OCI-LY3 (cell line): ENCODE measurements around the gene MED31.
"Not testable (repeated sequence)": the region's sequence is repeated elsewhere in the genome, so short reads cannot be mapped to it uniquely, and the experiment has no call there.

ENCODE experiments used
- H2AFZ ChIP-seq: fragments of 200-600, 300-600 bp; shearing (Covaris generic); 2 replicates; pipeline ENCODE4 v1.6.0; 2014; ENCODE audit warnings: antibody characterized with exemption, low read depth, low read length
- H3K27ac ChIP-seq: fragments of 200-600, 300-600 bp; sonication (generic); 2 replicates; pipeline ENCODE4 v1.5.1; 2014; ENCODE audit warnings: mild to moderate bottlenecking, low read length, moderate library complexity, mixed read lengths
- H3K27me3 ChIP-seq: fragments of 200-600, 300-600 bp; sonication (generic); 2 replicates; pipeline ENCODE4 v1.6.1; 2014; ENCODE audit warnings: low read depth, low read length, mixed read lengths
- H3K36me3 ChIP-seq: fragments of 200-600, 300-600 bp; sonication (generic); replicated peaks from 2 replicates; pipeline ENCODE3; 2014; ENCODE audit warnings: low read depth, low read length, mixed read lengths
- H3K4me1 ChIP-seq: fragments of 300-600, 200-600 bp; sonication (generic); 2 replicates; pipeline ENCODE4 v1.6.1; 2014; ENCODE audit warnings: low read length, mixed read lengths
- H3K4me2 ChIP-seq: fragments of 200-600, 300-600 bp; sonication (generic); 2 replicates; pipeline ENCODE4 v1.6.1; 2014; ENCODE audit warnings: low read length, mixed read lengths
- H3K4me3 ChIP-seq: fragments of 300-600, 200-600 bp; sonication (generic); 2 replicates; pipeline ENCODE4 v1.5.1; 2014; ENCODE audit warnings: antibody characterized with exemption, mild to moderate bottlenecking, low read length, moderate library complexity
- H3K79me2 ChIP-seq: fragments of 300-600, 200-600 bp; shearing (Covaris generic); 2 replicates; pipeline ENCODE4 v1.6.1; 2014; ENCODE audit warnings: mild to moderate bottlenecking, low read length, mixed read lengths
- H3K9ac ChIP-seq: fragments of 300-600, 200-600 bp; shearing (Covaris generic); 2 replicates; pipeline ENCODE4 v1.6.0; 2014; ENCODE audit warnings: mild to moderate bottlenecking, low read length, moderate library complexity
- H3K9me3 ChIP-seq: fragments of 200-600, 300-600 bp; shearing (Covaris generic); 2 replicates; pipeline ENCODE4 v1.6.1; 2014; ENCODE audit warnings: low read length, mixed read lengths; ENCODE audit not compliant: insufficient read depth
- H4K20me1 ChIP-seq: fragments of 200-600, 300-600 bp; sonication (generic); 2 replicates; pipeline ENCODE4 v1.6.1; 2016; ENCODE audit warnings: low read length, mixed read lengths; ENCODE audit not compliant: insufficient read depth
- CTCF ChIP-seq: fragments of 200-600, 300-600 bp; sonication (generic); IDR thresholded peaks from 2 replicates; pipeline ENCODE4 v1.5.1; 2014; ENCODE audit warnings: antibody characterized with exemption, low read length, low read depth
- EZH2phosphoT487 ChIP-seq: fragments of 200-600 bp; shearing (Covaris generic); IDR thresholded peaks from 2 replicates; pipeline ENCODE4 v1.6.1; 2018; ENCODE audit warnings: antibody characterized with exemption, mixed run types, low read depth

MED31 gene

GRCh38 chr17:6696906-6697305, 45.5 kb upstream of the MED31 start:
- H3K4me1 ChIP-seq, result no peaks in the 10 kb centered on the region
- H4K20me1 ChIP-seq, result no peaks in the 10 kb centered on the region
- no peaks in the 10 kb centered on the region for H3K79me2 ChIP-seq
- no peak overlapping the region for H3K4me3 ChIP-seq
- peaks cover 5% of the 10 kb centered on the region; the same call in 1 of the 2 replicates for H3K27me3 ChIP-seq
- no peak overlapping the region for H3K27ac ChIP-seq
- H3K9me3 ChIP-seq, result no peaks in the 10 kb centered on the region
- no peak overlapping the region for H2AFZ ChIP-seq
- no peak overlapping the region for H3K9ac ChIP-seq
- H3K4me2 ChIP-seq, result no peak overlapping the region
- TF ChIP-seq EZH2phosphoT487 (no peak), CTCF (no peak)
- H3K36me3 ChIP-seq, result no peaks in the 10 kb centered on the region

GRCh38 chr17:6695565-6695964, 44.2 kb upstream of the MED31 start:
- H3K27me3 ChIP-seq, result peaks cover 5% of the 10 kb centered on the region; the same call in 1 of the 2 replicates
- H3K79me2 ChIP-seq, result no peaks in the 10 kb centered on the region
- no peak for TF ChIP-seq EZH2phosphoT487
- no peak for TF ChIP-seq CTCF
- no peak overlapping the region for H3K4me2 ChIP-seq
- no peaks in the 10 kb centered on the region for H4K20me1 ChIP-seq
- H3K27ac ChIP-seq, result no peak overlapping the region
- H3K4me1 ChIP-seq, result no peaks in the 10 kb centered on the region
- no peak overlapping the region for H3K4me3 ChIP-seq
- H3K9me3 ChIP-seq, result no peaks in the 10 kb centered on the region
- no peaks in the 10 kb centered on the region for H3K36me3 ChIP-seq
- H2AFZ ChIP-seq, result no peak overlapping the region
- no peak overlapping the region for H3K9ac ChIP-seq

GRCh38 chr17:6695051-6695450, 43.6 kb upstream of the MED31 start:
- Histone ChIP-seq H3K36me3 (no peaks in the 10 kb centered on the region), H3K79me2 (no peaks in the 10 kb centered on the region), H2AFZ (no peak overlapping the region), H3K9me3 (no peaks in the 10 kb centered on the region), H4K20me1 (no peaks in the 10 kb centered on the region), H3K9ac (no peak overlapping the region), H3K27me3 (peaks cover 5% of the 10 kb centered on the region; the same call in 1 of the 2 replicates), H3K4me1 (no peaks in the 10 kb centered on the region), H3K4me2 (no peak overlapping the region), H3K4me3 (no peak overlapping the region), H3K27ac (no peak overlapping the region)
- TF ChIP-seq CTCF, result no peak
- no peak for TF ChIP-seq EZH2phosphoT487

GRCh38 chr17:6691958-6692357, 40.6 kb upstream of the MED31 start:
- H3K4me2 ChIP-seq, H3K9me3 ChIP-seq, H3K4me1 ChIP-seq, H3K27ac ChIP-seq, H2AFZ ChIP-seq, H3K4me3 ChIP-seq, H3K36me3 ChIP-seq, H3K79me2 ChIP-seq, H3K27me3 ChIP-seq, H4K20me1 ChIP-seq, H3K9ac ChIP-seq: not testable (repeated sequence)

GRCh38 chr17:6691546-6691945, 40.1 kb upstream of the MED31 start:
- Histone ChIP-seq H3K4me2 (no peak overlapping the region), H3K9me3 (no peaks in the 10 kb centered on the region), H3K27me3 (peaks cover 5% of the 10 kb centered on the region; the same call in 1 of the 2 replicates), H3K9ac (no peak overlapping the region), H3K4me1 (no peaks in the 10 kb centered on the region), H3K4me3 (no peak overlapping the region), H3K36me3 (no peaks in the 10 kb centered on the region), H3K79me2 (no peaks in the 10 kb centered on the region), H4K20me1 (no peaks in the 10 kb centered on the region), H3K27ac (no peak overlapping the region), H2AFZ (no peak overlapping the region)
- TF ChIP-seq CTCF (no peak), EZH2phosphoT487 (no peak)
